Measurements from ENCODE around the gene FOXP1.

DNA sequence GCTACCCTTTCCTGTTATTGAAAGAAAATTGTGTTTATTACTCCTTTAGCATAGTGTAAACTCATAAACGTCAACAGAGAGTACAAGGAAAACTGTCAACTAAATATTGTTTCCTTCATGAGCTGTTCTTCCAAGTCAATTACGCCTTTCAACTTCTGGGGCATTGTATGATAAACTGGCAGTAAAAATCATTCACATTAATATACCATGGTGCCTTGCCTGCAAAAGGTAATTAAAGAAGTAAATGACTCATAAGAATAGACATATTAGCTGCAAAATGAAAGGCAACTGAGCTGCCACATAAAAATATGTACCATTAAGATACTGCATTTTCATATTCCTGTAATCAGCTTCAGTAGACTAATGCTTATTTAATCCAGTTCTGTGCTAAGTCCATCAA lies 447.3 kb downstream of the FOXP1 start:
- TF ChIP-seq POLR2A (IDR thresholded peaks at IDR 0.05; ENCODE audit: low read depth), result no peak
- TF ChIP-seq EP300 (IDR thresholded peaks at IDR 0.05), result no peak
- TF ChIP-seq, protein P1, sequence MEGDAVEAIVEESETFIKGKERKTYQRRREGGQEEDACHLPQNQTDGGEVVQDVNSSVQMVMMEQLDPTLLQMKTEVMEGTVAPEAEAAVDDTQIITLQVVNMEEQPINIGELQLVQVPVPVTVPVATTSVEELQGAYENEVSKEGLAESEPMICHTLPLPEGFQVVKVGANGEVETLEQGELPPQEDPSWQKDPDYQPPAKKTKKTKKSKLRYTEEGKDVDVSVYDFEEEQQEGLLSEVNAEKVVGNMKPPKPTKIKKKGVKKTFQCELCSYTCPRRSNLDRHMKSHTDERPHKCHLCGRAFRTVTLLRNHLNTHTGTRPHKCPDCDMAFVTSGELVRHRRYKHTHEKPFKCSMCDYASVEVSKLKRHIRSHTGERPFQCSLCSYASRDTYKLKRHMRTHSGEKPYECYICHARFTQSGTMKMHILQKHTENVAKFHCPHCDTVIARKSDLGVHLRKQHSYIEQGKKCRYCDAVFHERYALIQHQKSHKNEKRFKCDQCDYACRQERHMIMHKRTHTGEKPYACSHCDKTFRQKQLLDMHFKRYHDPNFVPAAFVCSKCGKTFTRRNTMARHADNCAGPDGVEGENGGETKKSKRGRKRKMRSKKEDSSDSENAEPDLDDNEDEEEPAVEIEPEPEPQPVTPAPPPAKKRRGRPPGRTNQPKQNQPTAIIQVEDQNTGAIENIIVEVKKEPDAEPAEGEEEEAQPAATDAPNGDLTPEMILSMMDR (IDR thresholded peaks at IDR 0.05), result no peak

All from esophagus muscularis mucosa (tissue), 4 donors.